Lower leg skin (tissue), 3 donors: ENCODE measurements around the gene HEXIM2.

Source experiments
- POLR2A ChIP-seq, 2 donors: fragments of 450-650 bp; IDR thresholded peaks; one replicate each; pipeline ENCODE4 v1.6.1; 2016 to 2017; ENCODE audit warnings: antibody characterized with exemption in 2 of 2, mild to moderate bottlenecking in 1 of 2, moderate library complexity in 1 of 2
- TF ChIP-seq, protein P1 (sequence below), 3 donors: fragments of 450-650 bp; IDR thresholded peaks; one replicate each; pipeline ENCODE4 v1.5.1; 2016; ENCODE audit warnings: antibody characterized with exemption in 3 of 3, mild to moderate bottlenecking in 3 of 3, moderate library complexity in 2 of 3

DNA sequence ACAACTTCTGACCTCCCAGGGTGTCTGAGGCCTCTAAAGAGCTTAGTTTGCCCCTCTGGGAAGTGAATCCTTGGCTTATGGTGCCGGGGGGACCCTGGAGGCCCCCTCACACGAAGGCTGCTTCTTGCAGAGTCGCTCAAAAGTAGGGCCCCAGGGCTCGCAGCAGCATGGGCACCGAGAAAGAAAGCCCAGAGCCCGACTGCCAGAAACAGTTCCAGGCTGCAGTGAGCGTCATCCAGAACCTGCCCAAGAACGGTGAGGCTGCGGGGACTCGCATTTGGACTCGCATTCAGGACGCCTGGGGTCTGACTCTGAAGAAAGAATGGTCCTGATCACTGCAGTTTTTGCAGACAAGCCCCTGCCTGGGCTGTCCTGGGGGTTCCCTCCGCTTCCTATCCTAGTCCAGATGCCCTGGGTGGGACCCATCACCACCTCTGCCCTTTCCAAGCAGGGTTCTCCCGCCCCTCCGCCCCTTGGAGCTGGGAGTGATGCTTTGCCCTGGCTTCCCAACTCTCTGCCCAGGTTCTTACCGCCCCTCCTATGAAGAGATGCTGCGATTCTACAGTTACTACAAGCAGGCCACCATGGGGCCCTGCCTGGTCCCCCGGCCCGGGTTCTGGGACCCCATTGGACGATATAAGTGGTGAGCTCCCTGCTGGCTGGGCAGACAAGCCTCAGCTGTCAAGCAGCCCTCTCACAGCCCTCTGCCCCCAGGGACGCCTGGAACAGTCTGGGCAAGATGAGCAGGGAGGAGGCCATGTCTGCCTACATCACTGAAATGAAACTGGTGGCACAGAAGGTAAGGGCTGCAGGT lies 25.5 kb upstream of the HEXIM2 start:
- TF ChIP-seq, protein P1, sequence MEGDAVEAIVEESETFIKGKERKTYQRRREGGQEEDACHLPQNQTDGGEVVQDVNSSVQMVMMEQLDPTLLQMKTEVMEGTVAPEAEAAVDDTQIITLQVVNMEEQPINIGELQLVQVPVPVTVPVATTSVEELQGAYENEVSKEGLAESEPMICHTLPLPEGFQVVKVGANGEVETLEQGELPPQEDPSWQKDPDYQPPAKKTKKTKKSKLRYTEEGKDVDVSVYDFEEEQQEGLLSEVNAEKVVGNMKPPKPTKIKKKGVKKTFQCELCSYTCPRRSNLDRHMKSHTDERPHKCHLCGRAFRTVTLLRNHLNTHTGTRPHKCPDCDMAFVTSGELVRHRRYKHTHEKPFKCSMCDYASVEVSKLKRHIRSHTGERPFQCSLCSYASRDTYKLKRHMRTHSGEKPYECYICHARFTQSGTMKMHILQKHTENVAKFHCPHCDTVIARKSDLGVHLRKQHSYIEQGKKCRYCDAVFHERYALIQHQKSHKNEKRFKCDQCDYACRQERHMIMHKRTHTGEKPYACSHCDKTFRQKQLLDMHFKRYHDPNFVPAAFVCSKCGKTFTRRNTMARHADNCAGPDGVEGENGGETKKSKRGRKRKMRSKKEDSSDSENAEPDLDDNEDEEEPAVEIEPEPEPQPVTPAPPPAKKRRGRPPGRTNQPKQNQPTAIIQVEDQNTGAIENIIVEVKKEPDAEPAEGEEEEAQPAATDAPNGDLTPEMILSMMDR (IDR thresholded peaks at IDR 0.05) = no peak
- no peak for TF ChIP-seq POLR2A (IDR thresholded peaks at IDR 0.05)
